Naive thymus-derived CD4-positive, alpha-beta T cell (primary cell): ENCODE data around the gene LYPD8. TPM values are rescaled to one million over a fixed set of nuclear protein-coding genes. Genes with fewer than 3 reads are reported as not detected.

Source experiments
- ATAC-seq: fragments of 150-1000 bp; cut with Tn5 transposase; 2 replicates; pipeline ENCODE4 v1.10.0; 2021; ENCODE audit warnings: mild to moderate bottlenecking, moderate library complexity
- CTCF ChIA-PET: fragments of 350-600 bp; sonication (Branson Sonifier 250); formaldehyde crosslinking; loops from one replicate; lab custom pipeline; 2021; ENCODE audit warnings: antibody characterized with exemption; lab: Charles Lee
- POLR2A ChIA-PET: fragments of 350-600 bp; sonication (Branson Sonifier 250); formaldehyde crosslinking; loops from one replicate; lab custom pipeline; 2021; ENCODE audit warnings: antibody characterized with exemption, inconsistent platforms; lab: Charles Lee
- DNase-seq, 9 donors: peaks; one replicate each; pipeline versions ENCODE4 v3.0.0 to v3.0.0-alpha.2; 2020 to 2022; ENCODE audit warnings: mixed read lengths in 1 of 9
- H3K27ac ChIP-seq: one replicate; pipeline ENCODE4 v1.7.0; 2013; ENCODE audit warnings: mild to moderate bottlenecking, low read depth, low read length, moderate library complexity
- H3K27me3 ChIP-seq, 2 donors: one replicate each; pipeline ENCODE4 v1.7.0; 2013; ENCODE audit warnings: low read length in 2 of 2, mild to moderate bottlenecking in 2 of 2, moderate library complexity in 2 of 2; ENCODE audit not compliant: control insufficient read depth in 2 of 2, insufficient read depth in 2 of 2
- H3K36me3 ChIP-seq, 3 experiments: 1 replicate in 2 of 3; 2 replicates in 1 of 3; pipeline ENCODE4 v1.7.0; 2013; ENCODE audit warnings: low read length in 3 of 3, mild to moderate bottlenecking in 3 of 3, moderate library complexity in 1 of 3; ENCODE audit not compliant: insufficient read depth in 3 of 3, control insufficient read depth in 2 of 3
- H3K4me1 ChIP-seq, 2 donors: one replicate each; pipeline ENCODE4 v1.7.0; 2013; ENCODE audit warnings: low read length in 2 of 2, mild to moderate bottlenecking in 2 of 2, moderate library complexity in 1 of 2; ENCODE audit not compliant: control insufficient read depth in 2 of 2, insufficient read depth in 2 of 2
- H3K4me3 ChIP-seq: 2 replicates; pipeline ENCODE4 v1.7.0; 2013; ENCODE audit warnings: mild to moderate bottlenecking, low read length
- H3K9me3 ChIP-seq, 3 experiments: 1 replicate in 2 of 3; 2 replicates in 1 of 3; pipeline ENCODE4 v1.7.0; 2013; ENCODE audit warnings: low read length in 3 of 3; ENCODE audit not compliant: control insufficient read depth in 2 of 3
- H3K27ac Mint-ChIP-seq, 9 donors: one replicate each; pipeline ENCODE4 v1.8.0; 2020 to 2022; ENCODE audit warnings: mixed read lengths in 9 of 9, mild to moderate bottlenecking in 8 of 9, moderate library complexity in 5 of 9, inconsistent platforms in 2 of 9
- H3K27me3 Mint-ChIP-seq, 5 donors: one replicate each; pipeline ENCODE4 v1.8.0; 2021 to 2022; ENCODE audit warnings: mixed read lengths in 5 of 5, mild to moderate bottlenecking in 1 of 5
- H3K36me3 Mint-ChIP-seq, 5 donors: one replicate each; pipeline ENCODE4 v1.8.0; 2020 to 2022; ENCODE audit warnings: mixed read lengths in 5 of 5, mild to moderate bottlenecking in 3 of 5, inconsistent platforms in 1 of 5
- H3K4me1 Mint-ChIP-seq, 7 donors: one replicate each; pipeline ENCODE4 v1.8.0; 2020 to 2022; ENCODE audit warnings: mixed read lengths in 7 of 7, mild to moderate bottlenecking in 3 of 7, inconsistent platforms in 1 of 7
- H3K4me3 Mint-ChIP-seq, 10 donors: one replicate each; pipeline ENCODE4 v1.8.0; 2020 to 2022; ENCODE audit warnings: mild to moderate bottlenecking in 10 of 10, mixed read lengths in 10 of 10, moderate library complexity in 6 of 10, inconsistent platforms in 2 of 10
- H3K9me3 Mint-ChIP-seq, 11 donors: one replicate each; pipeline ENCODE4 v1.8.0; 2020 to 2022; ENCODE audit warnings: mixed read lengths in 11 of 11, mild to moderate bottlenecking in 4 of 11, inconsistent platforms in 1 of 11, moderate library complexity in 1 of 11
- intact Hi-C, 2 donors: fragments of 100-400 bp; cut with micrococcal nuclease; formaldehyde crosslinking; loops; one replicate each; pipeline ENCODE4 v1.15.1; 2023
- polyA plus RNA-seq, 2 donors: library from polyadenylated mRNA; unstranded; fragments of 300-500 nt; fragmentation: Illumina TruSeq; gene quantifications; one replicate each; pipeline ENCODE4 v1.2.3, GENCODE V29; 2021
- total RNA-seq, 6 experiments: library from RNA in 5 of 6; stranded (reverse) in 5 of 6; gene quantifications; 1 replicate in 5 of 6; 2 replicates in 1 of 6; pipeline ENCODE4 v1.2.3 and lab custom pipeline; 2021 to 2026

Gene LYPD8
- total and polyA plus RNA-seq, 7 experiments from 2014 or later: not detected

DNA sequence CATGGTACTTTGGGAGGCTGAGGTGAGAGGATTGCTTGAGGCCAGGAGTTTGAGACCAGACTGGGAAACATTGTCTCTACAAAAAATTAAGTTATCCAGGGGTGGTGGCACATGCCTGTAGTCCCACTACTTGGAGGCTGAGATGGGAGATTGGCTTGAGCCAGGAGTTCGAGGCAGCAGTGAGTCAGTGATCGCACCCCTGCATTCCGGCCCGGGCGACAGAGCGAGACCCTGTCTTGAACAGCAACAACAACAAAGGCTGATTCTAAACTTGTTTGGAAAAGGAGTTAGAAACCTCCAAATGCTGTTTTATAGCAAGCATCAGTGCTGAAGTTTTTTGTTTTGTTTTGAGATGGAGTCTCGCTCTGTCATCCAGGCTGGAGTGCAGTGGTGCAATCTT lies 14.7 kb downstream of the LYPD8 start:
- peaks cover 0 to 20% (median 6%) of the 10 kb centered on the region in 5 donors for H3K27me3 Mint-ChIP-seq
- peaks cover 0 to 3% (median 0%) of the 10 kb centered on the region in 5 donors for H3K36me3 Mint-ChIP-seq
- no peak for DNase-seq
- no peak overlapping the region for H3K27ac ChIP-seq
- no peak overlapping the region for H3K4me3 Mint-ChIP-seq
- peaks cover 0 to 2% (median 0%) of the 10 kb centered on the region in 7 donors for H3K4me1 Mint-ChIP-seq
- no peaks in the 10 kb centered on the region for H3K4me1 ChIP-seq
- no peaks in the 10 kb centered on the region for H3K36me3 ChIP-seq
- POLR2A ChIA-PET: no interaction called here
- intact Hi-C loops: no loop called here
- peaks cover 0 to 3% (median 0%) of the 10 kb centered on the region in 11 donors for H3K9me3 Mint-ChIP-seq
- no peaks in the 10 kb centered on the region for H3K9me3 ChIP-seq
- CTCF ChIA-PET: no interaction called here
- no peak overlapping the region for H3K4me3 ChIP-seq
- no peak overlapping the region for H3K27ac Mint-ChIP-seq
- ATAC-seq: no peak
- no peaks in the 10 kb centered on the region for H3K27me3 ChIP-seq

- Histone ChIP-seq H3K36me3 (no peaks in the 10 kb centered on the region), H3K27ac (no peak overlapping the region), H3K9me3 (no peaks in the 10 kb centered on the region), H3K4me3 (no peak overlapping the region), H3K27me3 (no peaks in the 10 kb centered on the region), H3K4me1 (no peaks in the 10 kb centered on the region)
- Mint-ChIP-seq H3K36me3 (peaks cover 0 to 4% (median 0%) of the 10 kb centered on the region in 5 donors), H3K4me1 (peaks cover 0 to 2% (median 0%) of the 10 kb centered on the region in 7 donors), H3K4me3 (no peak overlapping the region), H3K9me3 (peaks cover 0 to 9% (median 5%) of the 10 kb centered on the region in 11 donors), H3K27ac (no peak overlapping the region), H3K27me3 (peaks cover 0 to 25% (median 8%) of the 10 kb centered on the region in 5 donors)
- ChIA-PET CTCF (no interaction called here), POLR2A (no interaction called here)
- DNase-seq (no peak), ATAC-seq (no peak)
- intact Hi-C loops: no loop called here
Measured at GRCh38 chr1:248739572-248740205, 15.9 kb downstream of the LYPD8 start.

DNA sequence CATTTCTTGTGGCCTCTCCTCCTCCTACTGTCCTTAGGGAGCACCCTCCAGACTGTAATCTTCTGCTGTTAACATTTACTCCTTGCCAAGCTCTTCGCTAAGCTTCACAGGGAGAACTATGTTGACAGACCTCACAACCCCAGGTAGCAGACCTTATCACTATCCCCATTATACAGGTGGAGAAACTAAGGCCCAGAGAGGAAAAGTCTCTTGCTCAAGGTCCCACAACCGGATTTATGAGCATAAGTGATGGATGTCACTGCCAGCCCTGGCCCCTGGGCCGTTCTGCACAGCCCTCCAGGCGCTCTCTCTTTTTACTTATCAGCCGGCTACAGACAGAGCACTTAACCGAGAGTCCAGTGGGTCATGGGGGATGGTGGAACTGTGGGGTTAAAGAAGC lies 18.1 kb downstream of the LYPD8 start:
- ATAC-seq (no peak), DNase-seq (no peak)
- Histone ChIP-seq H3K4me1 (no peaks in the 10 kb centered on the region), H3K27me3 (no peaks in the 10 kb centered on the region), H3K36me3 (no peaks in the 10 kb centered on the region), H3K9me3 (no peaks in the 10 kb centered on the region), H3K27ac (no peak overlapping the region), H3K4me3 (no peak overlapping the region)
- CTCF ChIA-PET: no interaction called here
- intact Hi-C loops: no loop called here
- POLR2A ChIA-PET: no interaction called here
- peaks cover 0 to 4% (median 0%) of the 10 kb centered on the region in 5 donors for H3K36me3 Mint-ChIP-seq
- peaks cover 0 to 2% (median 0%) of the 10 kb centered on the region in 7 donors for H3K4me1 Mint-ChIP-seq
- no peak overlapping the region for H3K4me3 Mint-ChIP-seq
- peaks cover 0 to 11% (median 5%) of the 10 kb centered on the region in 11 donors for H3K9me3 Mint-ChIP-seq
- H3K27me3 Mint-ChIP-seq: peaks cover 0 to 30% (median 8%) of the 10 kb centered on the region in 5 donors
- peak overlapping the region in 1 of 9 donors; percentile 66 for H3K27ac Mint-ChIP-seq

DNA sequence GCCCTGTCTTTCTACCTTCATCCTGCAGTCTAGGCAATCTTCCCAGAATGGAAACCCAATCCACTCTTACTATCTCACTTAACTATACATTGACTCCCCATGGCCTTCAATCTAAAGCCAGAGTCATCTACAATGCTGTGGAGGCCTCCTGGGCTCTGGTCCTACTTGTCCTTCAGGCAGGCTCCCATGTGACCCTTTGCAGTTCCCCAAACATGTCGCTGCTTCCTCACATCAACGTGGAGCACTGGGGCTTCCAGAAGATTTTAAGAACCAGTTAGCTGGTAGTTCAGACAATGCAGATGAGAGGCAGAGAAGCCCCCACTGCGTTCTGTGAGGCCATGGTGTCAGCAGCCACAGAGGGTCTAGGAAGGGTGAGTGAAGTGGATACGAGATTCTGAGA lies 18.6 kb downstream of the LYPD8 start:
- no peaks in the 10 kb centered on the region for H3K4me1 ChIP-seq
- H3K27ac ChIP-seq: no peak overlapping the region
- no peaks in the 10 kb centered on the region for H3K27me3 ChIP-seq
- H3K4me1 Mint-ChIP-seq: peaks cover 0 to 2% (median 0%) of the 10 kb centered on the region in 7 donors
- H3K27me3 Mint-ChIP-seq: peaks cover 0 to 30% (median 8%) of the 10 kb centered on the region in 5 donors
- intact Hi-C loops: no loop called here
- no peaks in the 10 kb centered on the region for H3K9me3 ChIP-seq
- peaks cover 0 to 11% (median 5%) of the 10 kb centered on the region in 11 donors for H3K9me3 Mint-ChIP-seq
- DNase-seq (no peak), ATAC-seq (no peak)
- H3K36me3 ChIP-seq: no peaks in the 10 kb centered on the region
- ChIA-PET CTCF (no interaction called here), POLR2A (no interaction called here)
- H3K4me3 Mint-ChIP-seq: no peak overlapping the region
- peaks cover 0 to 4% (median 0%) of the 10 kb centered on the region in 5 donors for H3K36me3 Mint-ChIP-seq
- H3K27ac Mint-ChIP-seq: no peak overlapping the region
- H3K4me3 ChIP-seq: no peak overlapping the region

- Histone ChIP-seq H3K4me3 (no peak overlapping the region), H3K27me3 (no peaks in the 10 kb centered on the region), H3K27ac (no peak overlapping the region), H3K36me3 (no peaks in the 10 kb centered on the region), H3K4me1 (no peaks in the 10 kb centered on the region), H3K9me3 (no peaks in the 10 kb centered on the region)
- no peak for ATAC-seq
- Mint-ChIP-seq H3K4me3 (no peak overlapping the region), H3K36me3 (peaks cover 0 to 4% (median 0%) of the 10 kb centered on the region in 5 donors), H3K27me3 (peaks cover 0 to 30% (median 8%) of the 10 kb centered on the region in 5 donors), H3K9me3 (peaks cover 0 to 11% (median 5%) of the 10 kb centered on the region in 11 donors), H3K27ac (no peak overlapping the region), H3K4me1 (peaks cover 0 to 2% (median 0%) of the 10 kb centered on the region in 7 donors)
- ChIA-PET POLR2A (no interaction called here), CTCF (interaction anchor here (0.6 kb wide), 1 partner anchor 462 kb away, joined by 3 read pairs; no protein-coding TSS in a partner anchor)
- intact Hi-C loops: no loop called here
- DNase-seq: no peak
Measured at GRCh38 chr1:248733566-248733965, 22.0 kb downstream of the LYPD8 start.

- H3K4me3 Mint-ChIP-seq: no peak overlapping the region
- peaks cover 0 to 11% (median 4%) of the 10 kb centered on the region in 11 donors for H3K9me3 Mint-ChIP-seq
- ChIA-PET CTCF (no interaction called here), POLR2A (no interaction called here)
- Histone ChIP-seq H3K27ac (no peak overlapping the region), H3K4me1 (no peaks in the 10 kb centered on the region), H3K36me3 (no peaks in the 10 kb centered on the region), H3K27me3 (no peaks in the 10 kb centered on the region), H3K4me3 (no peak overlapping the region), H3K9me3 (no peaks in the 10 kb centered on the region)
- intact Hi-C loops: no loop called here
- peaks cover 0 to 4% (median 0%) of the 10 kb centered on the region in 5 donors for H3K36me3 Mint-ChIP-seq
- DNase-seq (no peak), ATAC-seq (no peak)
- no peaks in the 10 kb centered on the region for H3K4me1 Mint-ChIP-seq
- H3K27ac Mint-ChIP-seq: no peak overlapping the region
- peaks cover 0 to 10% (median 4%) of the 10 kb centered on the region in 5 donors for H3K27me3 Mint-ChIP-seq
Measured at GRCh38 chr1:248730507-248731335, 24.8 kb downstream of the LYPD8 start.
